Right lung (tissue), 5 donors: Measurements from ENCODE around the gene KAT2B. TPM values are rescaled to one million over a fixed set of nuclear protein-coding genes. Genes with fewer than 3 reads are reported as not detected.

Experiments
- DNase-seq, 2 donors: peaks; one replicate each; pipeline ENCODE4 v3.0.0-alpha.2; 2013
- polyA plus RNA-seq, 5 donors: library from polyadenylated mRNA; unstranded; fragments of 120-200 nt; gene quantifications; one replicate each; pipeline versions ENCODE4 v1.2.1 to v1.2.3, GENCODE V29; 2013; ENCODE audit warnings: inconsistent platforms in 1 of 5, low replicate concordance in 1 of 5; ENCODE audit not compliant: insufficient read length in 5 of 5, insufficient read depth in 1 of 5

KAT2B gene
- polyA plus RNA-seq, 5 donors, result 29.3 to 48.7 (median 40.9) TPM

DNA sequence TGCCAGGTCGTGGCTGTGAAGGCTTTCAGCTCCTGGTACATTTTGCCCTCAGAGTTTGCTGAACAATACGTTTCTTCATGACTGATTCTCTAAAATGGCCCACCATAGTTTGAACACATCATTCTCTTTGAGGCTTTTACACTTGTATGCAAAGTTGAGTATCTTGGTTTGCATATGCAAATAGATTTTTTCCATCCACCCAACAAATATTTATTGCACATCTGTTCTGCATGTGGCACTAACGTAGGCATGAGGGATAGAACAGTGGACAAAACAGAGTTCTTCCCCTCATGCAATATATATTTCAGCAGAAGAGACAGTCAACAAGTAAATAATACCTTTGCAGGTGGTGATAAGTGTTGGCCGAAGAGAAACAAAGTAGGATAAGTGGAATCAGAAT is 55.2 kb downstream of the KAT2B start:
- no peak for DNase-seq

- DNase-seq, result no peak
These were observed 56.0 kb downstream of the KAT2B start for GRCh38 chr3:20096135-20096685.

- DNase-seq, result no peak
These were observed 56.8 kb downstream of the KAT2B start for GRCh38 chr3:20097015-20097414.

- DNase-seq, result no peak
These were observed 58.8 kb downstream of the KAT2B start for GRCh38 chr3:20099060-20099459.

DNA sequence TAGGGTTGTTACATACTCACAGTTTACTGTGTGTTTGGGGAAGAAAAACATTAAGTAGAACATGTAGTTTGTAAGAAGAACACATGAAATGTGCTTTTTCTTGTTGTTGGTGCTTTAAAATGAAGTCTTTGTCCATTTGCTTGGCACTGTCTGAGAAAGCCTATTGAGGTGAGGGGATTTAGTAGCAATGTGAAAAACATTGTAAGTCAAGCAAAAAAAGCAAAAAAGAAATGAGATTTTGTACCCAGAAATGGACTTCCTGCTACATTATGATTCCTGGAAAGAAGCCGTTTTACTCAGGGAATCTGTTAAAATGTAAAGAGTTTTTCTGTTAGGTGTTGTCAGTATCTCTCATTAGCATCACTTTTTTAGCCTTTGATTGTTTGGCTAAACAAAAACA is 59.9 kb downstream of the KAT2B start:
- DNase-seq, result no peak

GRCh38 chr3:20101041-20101440 is 60.8 kb downstream of the KAT2B start:
- DNase-seq, result no peak

DNA sequence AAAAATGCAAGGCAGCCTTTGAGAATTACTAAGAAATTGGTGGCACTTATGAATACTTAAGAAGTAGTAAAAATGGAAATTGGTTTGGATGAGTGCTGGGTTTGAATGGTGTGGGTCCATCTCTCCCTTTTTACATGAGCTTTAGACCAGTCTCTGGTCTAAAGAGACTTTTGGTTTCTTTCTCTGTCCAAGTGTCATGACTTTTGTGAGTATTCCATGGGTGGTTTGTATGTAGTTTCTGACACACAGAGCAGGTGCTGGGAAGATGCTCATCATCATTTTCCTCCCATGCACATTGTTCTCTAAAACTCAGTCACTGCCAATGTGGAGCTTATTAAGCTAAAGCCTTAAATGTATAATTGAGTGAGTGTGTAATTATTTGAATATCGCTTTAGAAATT is 63.5 kb downstream of the KAT2B start:
- no peak for DNase-seq

GRCh38 chr3:20104167-20104661 is 64.0 kb downstream of the KAT2B start:
- no peak for DNase-seq

DNA sequence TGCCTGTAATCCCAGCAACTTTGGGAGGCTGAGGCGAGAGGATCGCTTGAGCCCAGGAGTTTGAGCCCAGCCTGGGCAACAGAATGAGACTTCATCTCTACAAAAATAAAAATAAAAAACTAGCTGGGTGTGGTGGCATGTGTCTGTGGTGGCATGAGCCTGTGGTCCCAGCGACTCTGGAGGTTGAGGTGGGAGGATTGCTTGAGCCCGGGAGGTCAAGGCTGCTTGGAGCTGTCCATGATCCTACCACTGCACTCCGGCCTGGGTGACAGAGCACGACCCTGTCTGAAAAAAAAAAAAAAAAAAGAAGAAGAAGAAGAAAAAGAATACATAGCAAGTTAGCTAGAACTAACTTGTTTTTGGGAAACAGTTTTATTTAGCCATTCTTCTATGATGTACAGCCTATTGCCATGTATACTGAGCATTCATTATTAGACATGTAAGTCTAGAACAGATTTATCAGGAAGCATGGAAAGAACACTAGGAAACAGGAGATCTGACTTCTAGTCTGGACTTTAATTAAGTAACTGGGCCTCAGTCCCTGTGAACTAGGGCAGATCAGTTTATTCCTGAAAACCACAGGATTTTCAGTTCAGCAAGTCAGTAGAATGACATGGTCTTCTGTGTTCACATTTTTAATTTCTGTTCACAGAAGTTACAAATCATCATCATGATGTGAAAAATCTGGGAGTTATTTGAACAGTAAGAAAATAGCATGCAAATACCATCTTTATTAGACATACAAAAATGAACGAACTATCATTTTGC is 65.5 kb downstream of the KAT2B start:
- DNase-seq, result no peak

- DNase-seq, result no peak
These were observed 67.5 kb downstream of the KAT2B start for GRCh38 chr3:20107722-20108121.

GRCh38 chr3:20108869-20109268 is 68.6 kb downstream of the KAT2B start:
- DNase-seq, result no peak

DNA sequence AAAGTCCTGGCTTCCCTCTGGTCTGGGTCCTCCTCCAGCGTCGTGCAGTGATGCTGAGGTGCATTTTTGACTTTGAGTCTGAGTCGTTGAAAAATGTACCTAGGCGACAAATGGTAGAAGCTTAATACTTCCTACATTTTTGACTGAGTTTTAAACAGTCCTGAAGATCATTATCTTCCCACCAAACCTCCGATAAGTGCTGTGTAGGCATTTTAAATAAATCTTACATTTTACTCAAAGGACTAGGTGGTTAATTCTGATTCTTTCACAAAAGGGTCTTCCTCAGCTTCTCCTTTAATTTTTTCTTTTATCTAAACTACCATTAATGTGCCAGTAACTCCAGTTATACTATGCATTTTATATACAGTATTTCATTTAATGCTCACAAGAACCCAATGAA is 70.6 kb downstream of the KAT2B start:
- no peak for DNase-seq

DNA sequence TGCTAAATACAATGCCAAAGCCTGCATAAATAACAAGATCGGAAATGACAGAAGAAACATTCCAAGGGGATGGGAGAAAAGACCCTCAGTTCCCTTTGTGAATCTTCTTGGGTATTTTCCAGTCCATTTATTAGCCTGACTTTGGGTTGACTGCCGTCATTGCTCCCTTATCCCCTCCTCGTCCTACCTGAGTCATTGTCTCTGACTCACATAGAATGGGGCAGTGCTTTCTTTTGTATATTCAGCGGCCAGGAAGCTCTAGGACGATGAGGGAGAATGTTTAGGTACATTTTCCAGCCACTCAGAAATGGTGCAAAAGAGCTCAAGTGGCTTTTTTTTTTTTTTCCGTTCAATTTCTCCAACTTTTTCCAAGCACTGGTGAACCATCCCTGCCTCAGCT is 71.6 kb downstream of the KAT2B start:
- DNase-seq, result no peak

GRCh38 chr3:20121088-20121487 is 80.8 kb downstream of the KAT2B start:
- no peak for DNase-seq

DNA sequence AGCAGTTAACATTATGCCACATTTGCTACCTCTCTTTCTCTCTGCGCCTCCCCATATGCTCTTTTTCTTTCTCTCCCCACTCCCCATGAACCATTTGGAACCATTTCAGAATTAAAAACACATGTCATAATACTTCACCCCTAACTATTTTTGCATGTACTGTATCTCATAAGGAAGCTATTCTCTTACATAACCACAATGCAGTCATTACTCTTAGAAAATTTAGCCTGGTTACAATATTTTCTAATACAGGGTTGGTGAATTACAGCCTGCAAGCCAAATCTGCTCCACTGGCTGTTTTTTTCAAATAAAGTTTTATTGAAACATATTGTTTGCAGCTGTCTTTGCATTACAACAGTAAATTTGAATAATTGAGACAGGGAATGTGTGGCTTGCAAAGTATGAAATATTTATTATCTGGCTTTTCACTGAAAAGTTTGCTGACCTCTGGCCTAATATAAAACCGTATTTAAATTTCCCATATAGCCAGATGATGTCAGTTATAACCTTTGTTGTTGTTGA is 82.9 kb downstream of the KAT2B start:
- DNase-seq, result no peak

- no peak for DNase-seq
These were observed 85.0 kb downstream of the KAT2B start for GRCh38 chr3:20125289-20125688.

DNA sequence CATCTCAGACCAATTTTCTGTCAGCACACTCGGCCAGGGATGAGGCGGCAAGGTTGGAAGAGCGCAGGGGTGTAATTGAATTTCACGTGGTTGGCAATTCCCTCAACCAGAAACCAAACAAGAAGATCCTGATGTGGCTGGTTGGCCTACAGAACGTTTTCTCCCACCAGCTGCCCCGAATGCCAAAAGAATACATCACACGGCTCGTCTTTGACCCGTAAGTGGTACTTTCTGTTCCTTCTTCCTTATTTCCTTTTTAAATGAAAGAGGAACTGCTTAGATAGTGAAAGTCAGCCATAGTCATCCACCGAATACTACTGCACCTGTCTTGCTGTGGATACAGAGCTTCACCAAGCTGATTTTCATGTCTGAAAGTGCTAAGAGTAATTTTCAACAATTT is 85.7 kb downstream of the KAT2B start:
- no peak for DNase-seq

GRCh38 chr3:20128358-20128757 is 88.1 kb downstream of the KAT2B start:
- no peak for DNase-seq

GRCh38 chr3:20130106-20130505 is 89.9 kb downstream of the KAT2B start:
- DNase-seq, result peak in 1 of 2 donors; percentile 16

DNA sequence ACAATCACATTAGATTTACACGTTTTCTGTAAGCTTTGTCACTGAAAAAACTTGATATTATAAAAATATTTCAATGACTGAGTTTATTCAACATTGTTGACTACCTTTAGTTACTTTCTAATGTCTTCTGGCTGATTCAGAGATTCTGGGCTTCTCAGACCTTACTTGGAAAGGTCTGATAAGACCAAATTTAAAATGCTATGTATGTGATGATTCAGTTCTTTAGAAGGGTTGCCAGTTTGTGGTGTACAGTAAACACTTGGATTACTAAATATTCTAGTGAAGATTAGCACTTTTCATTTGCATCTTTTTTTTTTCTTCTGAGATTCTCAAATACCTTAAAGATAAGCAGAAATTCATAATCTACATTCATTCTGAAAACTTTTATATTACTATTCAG is 96.0 kb downstream of the KAT2B start:
- no peak for DNase-seq

- no peak for DNase-seq
These were observed 97.4 kb downstream of the KAT2B start for GRCh38 chr3:20137647-20138046.

DNA sequence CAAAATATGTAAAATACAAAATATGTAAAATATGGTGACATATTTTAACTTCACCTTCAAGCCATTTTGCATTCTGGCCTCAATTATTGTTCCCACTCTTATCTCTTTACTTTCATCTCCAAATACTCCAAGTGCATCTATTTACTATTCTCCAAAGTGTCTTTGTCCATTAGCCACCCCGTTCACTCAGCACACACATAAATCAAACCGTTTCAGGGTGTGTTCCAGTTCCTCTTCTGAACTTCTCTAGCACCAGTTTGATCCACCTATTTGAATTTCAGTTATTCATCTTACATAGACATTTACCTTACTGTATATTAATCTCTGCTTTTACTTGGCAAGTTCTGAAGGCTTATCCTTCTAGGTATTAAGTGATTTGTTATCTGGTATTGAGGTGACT is 100.6 kb downstream of the KAT2B start:
- DNase-seq, result no peak

- DNase-seq, result no peak
These were observed 101.1 kb downstream of the KAT2B start for GRCh38 chr3:20141316-20141715.
